Measurements from ENCODE around the gene CLNK. TPM values are rescaled to one million over a fixed set of nuclear protein-coding genes. Genes with fewer than 3 reads are reported as not detected.

The CLNK gene
- total and polyA plus RNA-seq, 7 donors = 0.01 to 0.09 TPM; not detected in 5

GRCh38 chr4:10492464-10492863, 192.1 kb downstream of the CLNK start:
- peaks cover 0 to 2% (median 0%) of the 10 kb centered on the region in 3 donors for H3K27me3 ChIP-seq (ENCODE audit: insufficient read depth in 3 of 3, low read length in 2 of 3)
- no peak for TF ChIP-seq CTCF (IDR thresholded peaks at IDR 0.05)
- DNase-seq (no peak), ATAC-seq (no peak)
- H3K36me3 ChIP-seq (ENCODE audit: insufficient read depth in 1 of 2, low read depth in 1 of 2) = no peaks in the 10 kb centered on the region
- H3K4me3 ChIP-seq = no peak overlapping the region
- no peak overlapping the region for H3K27ac ChIP-seq
- intact Hi-C loops (cut with DNase I) = no loop called here
- WGBS, 3 donors = 17 to 22% (median 18%) methylated on average over 11 of the region's 11 CpGs
- H3K9me3 ChIP-seq = no peaks in the 10 kb centered on the region
- H3K4me1 ChIP-seq = no peaks in the 10 kb centered on the region

- intact Hi-C loops (cut with DNase I) = no loop called here
- WGBS, 3 donors = 82 to 84% (median 83%) methylated on average over 3 of the region's 3 CpGs
- DNase-seq (no peak), ATAC-seq (no peak)
- no peak overlapping the region for H3K27ac ChIP-seq
- no peaks in the 10 kb centered on the region for H3K4me1 ChIP-seq
- no peak for TF ChIP-seq CTCF (IDR thresholded peaks at IDR 0.05)
- H3K36me3 ChIP-seq (ENCODE audit: insufficient read depth in 1 of 2, low read depth in 1 of 2) = no peaks in the 10 kb centered on the region
- no peaks in the 10 kb centered on the region for H3K9me3 ChIP-seq
- peaks cover 0 to 2% (median 0%) of the 10 kb centered on the region in 3 donors for H3K27me3 ChIP-seq (ENCODE audit: insufficient read depth in 3 of 3, low read length in 2 of 3)
- no peak overlapping the region for H3K4me3 ChIP-seq
Measured at GRCh38 chr4:10491401-10491800, 193.2 kb downstream of the CLNK start.

GRCh38 chr4:10490996-10491395, 193.6 kb downstream of the CLNK start:
- Histone ChIP-seq H3K27ac (no peak overlapping the region), H3K4me3 (no peak overlapping the region), H3K9me3 (no peaks in the 10 kb centered on the region), H3K27me3 (ENCODE audit: insufficient read depth in 3 of 3, low read length in 2 of 3) (peaks cover 0 to 2% (median 0%) of the 10 kb centered on the region in 3 donors), H3K4me1 (no peaks in the 10 kb centered on the region), H3K36me3 (ENCODE audit: insufficient read depth in 1 of 2, low read depth in 1 of 2) (no peaks in the 10 kb centered on the region)
- 82 to 89% (median 85%) methylated on average over 3 to 5 of the region's 5 CpGs for WGBS, 3 donors
- intact Hi-C loops (cut with DNase I) = no loop called here
- ATAC-seq (no peak), DNase-seq (no peak)
- no peak for TF ChIP-seq CTCF (IDR thresholded peaks at IDR 0.05)

- TF ChIP-seq CTCF (IDR thresholded peaks at IDR 0.05) = no peak
- 72 to 74% (median 72%) methylated on average over 5 of the region's 5 CpGs for WGBS, 3 donors
- no peak overlapping the region for H3K4me3 ChIP-seq
- no peaks in the 10 kb centered on the region for H3K27me3 ChIP-seq (ENCODE audit: insufficient read depth in 3 of 3, low read length in 2 of 3)
- no peaks in the 10 kb centered on the region for H3K9me3 ChIP-seq
- no peak for ATAC-seq
- no peaks in the 10 kb centered on the region for H3K36me3 ChIP-seq (ENCODE audit: insufficient read depth in 1 of 2, low read depth in 1 of 2)
- no peak for DNase-seq
- intact Hi-C loops (cut with DNase I) = no loop called here
- no peaks in the 10 kb centered on the region for H3K4me1 ChIP-seq
- H3K27ac ChIP-seq = no peak overlapping the region
Measured at GRCh38 chr4:10482913-10483312, 201.7 kb downstream of the CLNK start.

GRCh38 chr4:10480616-10481015, 204.0 kb downstream of the CLNK start:
- Histone ChIP-seq H3K27ac (no peak overlapping the region), H3K27me3 (ENCODE audit: insufficient read depth in 3 of 3, low read length in 2 of 3) (no peaks in the 10 kb centered on the region), H3K4me3 (no peak overlapping the region), H3K36me3 (ENCODE audit: insufficient read depth in 1 of 2, low read depth in 1 of 2) (no peaks in the 10 kb centered on the region), H3K4me1 (no peaks in the 10 kb centered on the region), H3K9me3 (no peaks in the 10 kb centered on the region)
- intact Hi-C loops (cut with DNase I) = no loop called here
- no peak for ATAC-seq
- DNase-seq = no peak
- 77 to 90% (median 86%) methylated on average over 5 of the region's 5 CpGs for WGBS, 3 donors
- no peak for TF ChIP-seq CTCF (IDR thresholded peaks at IDR 0.05)

Data from psoas muscle (tissue), 8 donors.